Measurements from ENCODE around the gene TBCK. TPM values are rescaled to one million over a fixed set of nuclear protein-coding genes. Genes with fewer than 3 reads are reported as not detected.

TBCK gene
- total and polyA plus RNA-seq, 2 donors (not counting 3 experiments of a cell fraction or from before 2014, with no cell fraction given): 18.2 to 38.6 TPM

DNA sequence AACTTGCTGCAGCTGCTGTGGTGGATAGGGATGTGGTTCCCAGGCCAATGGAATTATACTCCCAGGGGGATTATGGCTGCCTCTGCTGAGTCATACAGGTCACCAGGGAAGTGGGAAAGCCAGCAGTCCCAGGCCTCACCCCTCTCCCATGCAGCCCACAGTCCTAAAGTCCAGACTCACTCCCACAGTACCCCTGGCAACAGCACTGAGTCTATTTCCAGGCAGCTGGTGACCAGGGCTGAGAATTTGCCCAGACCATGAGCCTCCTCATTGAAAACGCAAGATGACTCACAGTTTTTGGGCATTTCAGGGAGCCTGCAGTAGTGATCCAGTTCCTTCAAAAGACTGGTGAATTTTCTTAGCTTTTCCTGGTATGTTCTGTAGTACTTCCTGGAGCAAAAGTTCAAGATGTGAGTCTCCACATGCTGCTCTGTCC lies 283.1 kb downstream of the TBCK start:
- ChIA-PET POLR2A (no interaction called here), CTCF (interaction anchor here (1.8 kb wide), 1 partner anchor 8 kb away, joined by 6 read pairs; no protein-coding TSS in a partner anchor)
- no peaks in the 10 kb centered on the region for H3K79me2 ChIP-seq (ENCODE audit: control insufficient read depth, insufficient read depth, low read length)
- no peak for FAIRE-seq
- no peaks in the 10 kb centered on the region for H3K9me1 ChIP-seq (replicated peaks; ENCODE audit: control insufficient read depth, extremely low read depth, insufficient read depth, low read length)
- no peaks in the 10 kb centered on the region for H4K20me1 ChIP-seq (replicated peaks; ENCODE audit: control insufficient read depth, extremely low read depth, insufficient read depth, low read length)
- no peak for TF ChIP-seq GATA2 (IDR thresholded peaks at IDR 0.05; ENCODE audit: insufficient read depth, insufficient read length, low read depth, low read length)
- TF ChIP-seq FOS (IDR thresholded peaks at IDR 0.05; ENCODE audit: borderline replicate concordance, insufficient read depth, low read length): no peak
- no peak for TF ChIP-seq POLR2AphosphoS5 (IDR thresholded peaks at IDR 0.05; ENCODE audit: insufficient read depth, low read depth, low read length)
- TF ChIP-seq POLR2A (IDR thresholded peaks at IDR 0.05; ENCODE audit: low read depth, low read length): no peak
- no peak for TF ChIP-seq MYC (IDR thresholded peaks at IDR 0.05; ENCODE audit: low read depth, low read length)
- no peak for TF ChIP-seq EZH2 (IDR thresholded peaks at IDR 0.05; ENCODE audit: borderline replicate concordance, low read depth, low read length, severe bottlenecking)
- TF ChIP-seq, protein P1, sequence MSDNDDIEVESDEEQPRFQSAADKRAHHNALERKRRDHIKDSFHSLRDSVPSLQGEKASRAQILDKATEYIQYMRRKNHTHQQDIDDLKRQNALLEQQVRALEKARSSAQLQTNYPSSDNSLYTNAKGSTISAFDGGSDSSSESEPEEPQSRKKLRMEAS (IDR thresholded peaks at IDR 0.05; ENCODE audit: insufficient read depth, insufficient read length): no peak
- no TSS peak for BruUV-seq (replicated peaks)
- dilution Hi-C loops (cut with MboI; ENCODE audit: extremely low pct_ligation_motif_present, low sequenced_read_pairs): no loop called here
- no peaks in the 10 kb centered on the region for H3K36me3 ChIP-seq (ENCODE audit: control insufficient read depth in 2 of 2, extremely low read depth in 1 of 2, insufficient read depth in 2 of 2, low read length in 2 of 2)
- no peak overlapping the region for H3K9ac ChIP-seq (replicated peaks; ENCODE audit: extremely low read depth, insufficient read depth, low read length)
- no peak overlapping the region for H3K27ac ChIP-seq (ENCODE audit: insufficient read depth, low read depth, low read length)
- no peak overlapping the region for H3K4me3 ChIP-seq (replicated peaks in 1 of 3; ENCODE audit: insufficient read depth in 1 of 3, low read depth in 1 of 3, low read length in 3 of 3)
- no peaks in the 10 kb centered on the region for H3K27me3 ChIP-seq (ENCODE audit: control insufficient read depth in 2 of 2, insufficient read depth in 2 of 2, low read length in 2 of 2)
- intact Hi-C loops (cut with micrococcal nuclease): no loop called here
- no peak for DNase-seq (ENCODE audit: low read depth, low spot score)
- no peaks in the 10 kb centered on the region for H3K9me3 ChIP-seq (replicated peaks; ENCODE audit: control insufficient read depth, insufficient read depth, low read length)
- H3K4me1 ChIP-seq (ENCODE audit: control insufficient read depth, extremely low read depth, insufficient read depth, low read length): no peaks in the 10 kb centered on the region
- H3K4me2 ChIP-seq (ENCODE audit: insufficient read depth, low read length): no peak overlapping the region
- H2AFZ ChIP-seq (ENCODE audit: low read depth, low read length): no peak overlapping the region

- DNase-seq (ENCODE audit: low read depth, low spot score) (no peak), FAIRE-seq (no peak)
- CTCF ChIA-PET: no interaction called here
- Histone ChIP-seq H3K9me1 (replicated peaks; ENCODE audit: control insufficient read depth, extremely low read depth, insufficient read depth, low read length) (no peaks in the 10 kb centered on the region), H2AFZ (ENCODE audit: low read depth, low read length) (no peak overlapping the region), H4K20me1 (replicated peaks; ENCODE audit: control insufficient read depth, extremely low read depth, insufficient read depth, low read length) (no peaks in the 10 kb centered on the region), H3K36me3 (ENCODE audit: control insufficient read depth in 2 of 2, extremely low read depth in 1 of 2, insufficient read depth in 2 of 2, low read length in 2 of 2) (no peaks in the 10 kb centered on the region), H3K79me2 (ENCODE audit: control insufficient read depth, insufficient read depth, low read length) (no peaks in the 10 kb centered on the region), H3K27me3 (ENCODE audit: control insufficient read depth in 2 of 2, insufficient read depth in 2 of 2, low read length in 2 of 2) (no peaks in the 10 kb centered on the region), H3K27ac (ENCODE audit: insufficient read depth, low read depth, low read length) (no peak overlapping the region), H3K9me3 (replicated peaks; ENCODE audit: control insufficient read depth, insufficient read depth, low read length) (no peaks in the 10 kb centered on the region), H3K4me3 (replicated peaks in 1 of 3; ENCODE audit: insufficient read depth in 1 of 3, low read depth in 1 of 3, low read length in 3 of 3) (no peak overlapping the region), H3K9ac (replicated peaks; ENCODE audit: extremely low read depth, insufficient read depth, low read length) (no peak overlapping the region), H3K4me1 (ENCODE audit: control insufficient read depth, extremely low read depth, insufficient read depth, low read length) (no peaks in the 10 kb centered on the region), H3K4me2 (ENCODE audit: insufficient read depth, low read length) (no peak overlapping the region)
- intact Hi-C loops (cut with micrococcal nuclease): no loop called here
- dilution Hi-C loops (cut with MboI; ENCODE audit: extremely low pct_ligation_motif_present, low sequenced_read_pairs): no loop called here
- BruUV-seq (replicated peaks): no TSS peak
- POLR2A ChIA-PET: no interaction called here
- TF ChIP-seq GATA2 (IDR thresholded peaks at IDR 0.05; ENCODE audit: insufficient read depth, insufficient read length, low read depth, low read length) (no peak), EZH2 (IDR thresholded peaks at IDR 0.05; ENCODE audit: borderline replicate concordance, low read depth, low read length, severe bottlenecking) (no peak), POLR2AphosphoS5 (IDR thresholded peaks at IDR 0.05; ENCODE audit: insufficient read depth, low read depth, low read length) (no peak), FOS (IDR thresholded peaks at IDR 0.05; ENCODE audit: borderline replicate concordance, insufficient read depth, low read length) (no peak), POLR2A (IDR thresholded peaks at IDR 0.05; ENCODE audit: low read depth, low read length) (no peak), JUN (IDR thresholded peaks at IDR 0.05; ENCODE audit: borderline replicate concordance, insufficient read depth, insufficient read length, low read depth) (no peak), MYC (IDR thresholded peaks at IDR 0.05; ENCODE audit: low read depth, low read length) (no peak)
- TF ChIP-seq, protein P1 (IDR thresholded peaks at IDR 0.05; ENCODE audit: insufficient read depth, insufficient read length): no peak
- TF ChIP-seq, protein P2, sequence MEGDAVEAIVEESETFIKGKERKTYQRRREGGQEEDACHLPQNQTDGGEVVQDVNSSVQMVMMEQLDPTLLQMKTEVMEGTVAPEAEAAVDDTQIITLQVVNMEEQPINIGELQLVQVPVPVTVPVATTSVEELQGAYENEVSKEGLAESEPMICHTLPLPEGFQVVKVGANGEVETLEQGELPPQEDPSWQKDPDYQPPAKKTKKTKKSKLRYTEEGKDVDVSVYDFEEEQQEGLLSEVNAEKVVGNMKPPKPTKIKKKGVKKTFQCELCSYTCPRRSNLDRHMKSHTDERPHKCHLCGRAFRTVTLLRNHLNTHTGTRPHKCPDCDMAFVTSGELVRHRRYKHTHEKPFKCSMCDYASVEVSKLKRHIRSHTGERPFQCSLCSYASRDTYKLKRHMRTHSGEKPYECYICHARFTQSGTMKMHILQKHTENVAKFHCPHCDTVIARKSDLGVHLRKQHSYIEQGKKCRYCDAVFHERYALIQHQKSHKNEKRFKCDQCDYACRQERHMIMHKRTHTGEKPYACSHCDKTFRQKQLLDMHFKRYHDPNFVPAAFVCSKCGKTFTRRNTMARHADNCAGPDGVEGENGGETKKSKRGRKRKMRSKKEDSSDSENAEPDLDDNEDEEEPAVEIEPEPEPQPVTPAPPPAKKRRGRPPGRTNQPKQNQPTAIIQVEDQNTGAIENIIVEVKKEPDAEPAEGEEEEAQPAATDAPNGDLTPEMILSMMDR (IDR thresholded peaks at IDR 0.05; ENCODE audit: extremely low read depth in 1 of 2, insufficient read depth in 1 of 2, low read depth in 1 of 2, low read length in 2 of 2): no peak
Observed at GRCh38 chr4:106022454-106022853, 293.6 kb downstream of the TBCK start.
